Measurements from ENCODE around the gene CCDC121. TPM values are rescaled to one million over a fixed set of nuclear protein-coding genes. Genes with fewer than 3 reads are reported as not detected.

CCDC121 gene
- total and polyA plus RNA-seq, 2 experiments from 2014 or later: 2.7 to 4.4 TPM

DNA sequence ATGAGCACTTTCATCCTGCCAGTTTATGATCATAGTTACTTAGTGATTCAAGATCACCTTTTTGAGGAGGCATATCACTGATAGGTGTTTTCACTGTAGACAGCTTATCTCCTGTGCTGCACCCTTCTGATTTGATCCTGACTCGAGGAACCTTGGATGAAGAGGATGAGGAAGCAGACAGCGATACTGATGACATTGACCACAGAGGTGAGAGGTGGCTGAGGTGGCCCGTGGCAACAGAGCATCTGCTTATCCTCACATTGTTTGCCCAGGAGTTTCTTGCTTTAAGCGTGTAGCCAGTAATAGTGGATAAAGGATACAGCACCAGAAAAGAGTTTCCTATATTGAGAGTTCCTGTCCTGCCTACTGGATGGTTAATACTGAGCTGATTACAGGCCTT lies 18.9 kb upstream of the CCDC121 start:
- Histone ChIP-seq H3K4me3 (no peak overlapping the region), H3K27ac (no peak overlapping the region), H3K4me1 (ENCODE audit: insufficient read depth) (no peaks in the 10 kb centered on the region), H3K79me2 (no peaks in the 10 kb centered on the region), H3K4me2 (no peak overlapping the region), H3K9me3 (ENCODE audit: low read depth) (no peaks in the 10 kb centered on the region), H3K36me3 (replicated peaks; ENCODE audit: insufficient read depth, low read depth) (no peaks in the 10 kb centered on the region), H4K20me1 (ENCODE audit: insufficient read depth, poor library complexity, severe bottlenecking) (no peaks in the 10 kb centered on the region), H2AFZ (no peak overlapping the region), H3K27me3 (no peaks in the 10 kb centered on the region), H3K9me2 (replicated peaks; ENCODE audit: insufficient read depth) (no peaks in the 10 kb centered on the region)
- TF ChIP-seq, protein P1, sequence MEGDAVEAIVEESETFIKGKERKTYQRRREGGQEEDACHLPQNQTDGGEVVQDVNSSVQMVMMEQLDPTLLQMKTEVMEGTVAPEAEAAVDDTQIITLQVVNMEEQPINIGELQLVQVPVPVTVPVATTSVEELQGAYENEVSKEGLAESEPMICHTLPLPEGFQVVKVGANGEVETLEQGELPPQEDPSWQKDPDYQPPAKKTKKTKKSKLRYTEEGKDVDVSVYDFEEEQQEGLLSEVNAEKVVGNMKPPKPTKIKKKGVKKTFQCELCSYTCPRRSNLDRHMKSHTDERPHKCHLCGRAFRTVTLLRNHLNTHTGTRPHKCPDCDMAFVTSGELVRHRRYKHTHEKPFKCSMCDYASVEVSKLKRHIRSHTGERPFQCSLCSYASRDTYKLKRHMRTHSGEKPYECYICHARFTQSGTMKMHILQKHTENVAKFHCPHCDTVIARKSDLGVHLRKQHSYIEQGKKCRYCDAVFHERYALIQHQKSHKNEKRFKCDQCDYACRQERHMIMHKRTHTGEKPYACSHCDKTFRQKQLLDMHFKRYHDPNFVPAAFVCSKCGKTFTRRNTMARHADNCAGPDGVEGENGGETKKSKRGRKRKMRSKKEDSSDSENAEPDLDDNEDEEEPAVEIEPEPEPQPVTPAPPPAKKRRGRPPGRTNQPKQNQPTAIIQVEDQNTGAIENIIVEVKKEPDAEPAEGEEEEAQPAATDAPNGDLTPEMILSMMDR (IDR thresholded peaks at IDR 0.05; ENCODE audit: poor library complexity): no peak
- TF ChIP-seq EZH2 (IDR thresholded peaks at IDR 0.05; ENCODE audit: borderline replicate concordance) (no peak), EZH2phosphoT487 (IDR thresholded peaks at IDR 0.05; ENCODE audit: low read depth, severe bottlenecking, unreplicated experiment) (no peak)
- DNase-seq (ENCODE audit: low spot score): no peak
- whole genome bisulfite sequencing (ENCODE audit: low lambda C conversion rate, missing lambda C conversion rate): 92% methylated on average over 4 of the region's 4 CpGs

DNA sequence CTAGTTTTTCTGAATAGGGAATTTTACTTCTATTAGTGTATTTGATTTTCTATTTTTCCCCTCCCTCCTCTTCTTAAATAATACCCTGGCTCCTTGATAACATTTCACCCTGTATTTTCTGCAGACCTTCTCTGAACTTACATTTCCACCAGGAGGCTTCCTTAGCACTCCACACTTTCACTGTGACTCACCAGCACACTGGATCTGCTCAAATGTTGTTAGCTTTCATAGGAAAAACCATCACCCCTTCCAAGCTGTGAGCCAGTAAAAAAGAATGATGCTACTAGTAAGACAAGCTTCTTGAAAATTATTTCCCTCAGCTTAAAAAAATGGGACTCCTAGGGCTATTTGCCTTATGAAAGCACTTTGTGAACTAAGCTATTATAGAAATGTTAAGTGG lies 18.5 kb upstream of the CCDC121 start:
- H3K9me3 ChIP-seq (ENCODE audit: low read depth): no peaks in the 10 kb centered on the region
- no peaks in the 10 kb centered on the region for H3K79me2 ChIP-seq
- no peak for DNase-seq (ENCODE audit: low spot score)
- TF ChIP-seq EZH2phosphoT487 (IDR thresholded peaks at IDR 0.05; ENCODE audit: low read depth, severe bottlenecking, unreplicated experiment): no peak
- no peak for TF ChIP-seq EZH2 (IDR thresholded peaks at IDR 0.05; ENCODE audit: borderline replicate concordance)
- TF ChIP-seq, protein P1 (IDR thresholded peaks at IDR 0.05; ENCODE audit: poor library complexity): no peak
- no peaks in the 10 kb centered on the region for H4K20me1 ChIP-seq (ENCODE audit: insufficient read depth, poor library complexity, severe bottlenecking)
- H3K27ac ChIP-seq: no peak overlapping the region
- H3K9me2 ChIP-seq (replicated peaks; ENCODE audit: insufficient read depth): no peaks in the 10 kb centered on the region
- no peak overlapping the region for H3K4me3 ChIP-seq
- H3K36me3 ChIP-seq (replicated peaks; ENCODE audit: insufficient read depth, low read depth): no peaks in the 10 kb centered on the region
- no peak overlapping the region for H3K4me2 ChIP-seq
- H3K27me3 ChIP-seq: no peaks in the 10 kb centered on the region
- no peaks in the 10 kb centered on the region for H3K4me1 ChIP-seq (ENCODE audit: insufficient read depth)
- H2AFZ ChIP-seq: no peak overlapping the region

DNA sequence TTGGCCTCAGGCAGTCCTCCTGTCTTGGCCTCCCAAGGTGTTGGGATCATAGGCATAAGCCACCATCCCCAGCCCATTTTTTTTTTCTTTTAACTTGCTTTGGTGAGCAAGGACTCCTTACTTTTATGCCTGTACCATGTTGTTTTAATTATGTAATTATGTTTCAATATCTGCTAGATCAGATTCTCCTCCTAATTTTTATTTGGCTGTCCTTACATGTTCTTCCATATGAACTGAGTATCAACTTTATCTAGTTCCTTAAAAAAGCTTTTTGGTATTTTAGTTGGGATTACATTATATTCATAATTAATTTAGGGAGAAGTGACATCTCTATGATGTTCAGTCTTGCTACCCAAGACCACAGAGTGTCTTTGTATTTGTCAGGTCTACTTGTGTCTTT lies 16.4 kb upstream of the CCDC121 start:
- H3K9me2 ChIP-seq (replicated peaks; ENCODE audit: insufficient read depth): no peaks in the 10 kb centered on the region
- no peak overlapping the region for H3K4me2 ChIP-seq
- no peak overlapping the region for H3K4me3 ChIP-seq
- no peak for DNase-seq (ENCODE audit: low spot score)
- no peak overlapping the region for H2AFZ ChIP-seq
- H3K36me3 ChIP-seq (replicated peaks; ENCODE audit: insufficient read depth, low read depth): no peaks in the 10 kb centered on the region
- H3K27me3 ChIP-seq: no peaks in the 10 kb centered on the region
- no peaks in the 10 kb centered on the region for H3K79me2 ChIP-seq
- H4K20me1 ChIP-seq (ENCODE audit: insufficient read depth, poor library complexity, severe bottlenecking): no peaks in the 10 kb centered on the region
- no peaks in the 10 kb centered on the region for H3K9me3 ChIP-seq (ENCODE audit: low read depth)
- no peaks in the 10 kb centered on the region for H3K4me1 ChIP-seq (ENCODE audit: insufficient read depth)
- no peak overlapping the region for H3K27ac ChIP-seq
- TF ChIP-seq EZH2 (IDR thresholded peaks at IDR 0.05; ENCODE audit: borderline replicate concordance): no peak
- no peak for TF ChIP-seq EZH2phosphoT487 (IDR thresholded peaks at IDR 0.05; ENCODE audit: low read depth, severe bottlenecking, unreplicated experiment)
- TF ChIP-seq, protein P1 (IDR thresholded peaks at IDR 0.05; ENCODE audit: poor library complexity): no peak

DNA sequence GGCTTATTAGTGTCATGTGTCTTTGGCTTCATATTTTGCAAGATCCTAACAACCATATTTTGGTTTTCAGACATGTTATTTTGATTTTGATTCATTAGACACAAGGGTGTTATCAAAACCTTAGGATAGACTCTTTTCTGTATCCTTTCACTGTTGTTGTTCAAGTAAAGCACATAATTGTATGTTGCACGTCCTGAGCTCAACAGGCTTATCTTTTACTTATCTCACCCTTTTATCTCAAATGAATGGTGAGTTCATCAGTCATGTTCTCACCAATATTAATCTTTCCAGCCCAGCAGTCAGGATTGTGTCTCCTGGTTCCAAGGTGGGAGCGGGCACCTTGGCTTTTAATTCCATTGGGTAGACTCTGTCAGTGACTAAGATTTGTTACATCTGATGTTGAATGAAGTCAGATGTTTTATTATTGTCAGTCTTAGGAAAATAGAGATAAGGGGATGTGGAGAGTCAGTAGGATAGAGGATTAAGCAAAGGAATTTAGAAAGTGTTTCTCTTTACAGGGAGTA lies 12.0 kb upstream of the CCDC121 start:
- Histone ChIP-seq H2AFZ (no peak overlapping the region), H4K20me1 (ENCODE audit: insufficient read depth, poor library complexity, severe bottlenecking) (no peaks in the 10 kb centered on the region), H3K4me3 (no peak overlapping the region), H3K9me3 (ENCODE audit: low read depth) (no peaks in the 10 kb centered on the region), H3K79me2 (no peaks in the 10 kb centered on the region), H3K9me2 (replicated peaks; ENCODE audit: insufficient read depth) (no peaks in the 10 kb centered on the region), H3K4me2 (no peak overlapping the region), H3K27ac (no peak overlapping the region), H3K27me3 (no peaks in the 10 kb centered on the region), H3K36me3 (replicated peaks; ENCODE audit: insufficient read depth, low read depth) (no peaks in the 10 kb centered on the region), H3K4me1 (ENCODE audit: insufficient read depth) (no peaks in the 10 kb centered on the region)
- 66% methylated on average over 2 of the region's 2 CpGs for WGBS (ENCODE audit: low lambda C conversion rate, missing lambda C conversion rate)
- DNase-seq (ENCODE audit: low spot score): no peak
- TF ChIP-seq, protein P1 (IDR thresholded peaks at IDR 0.05; ENCODE audit: poor library complexity): no peak
- no peak for TF ChIP-seq EZH2 (IDR thresholded peaks at IDR 0.05; ENCODE audit: borderline replicate concordance)
- no peak for TF ChIP-seq EZH2phosphoT487 (IDR thresholded peaks at IDR 0.05; ENCODE audit: low read depth, severe bottlenecking, unreplicated experiment)

All from hepatocyte (in vitro differentiated cells).